Gastroesophageal sphincter (tissue), 3 donors: ENCODE measurements around the gene LGALS4.
"Not testable (repeated sequence)": the region's sequence is repeated elsewhere in the genome, so short reads cannot be mapped to it uniquely, and the experiment has no call there.

Experiments
- CTCF ChIP-seq, 4 experiments: fragments of 200-600 bp in 2 of 4; fragments of 450-650 bp in 2 of 4; sonication (generic) in 1 of 4; IDR thresholded peaks; one replicate each; pipeline ENCODE4 v1.5.1; 2017 to 2019; ENCODE audit warnings: antibody characterized with exemption in 4 of 4, mild to moderate bottlenecking in 2 of 4, moderate library complexity in 2 of 4
- EP300 ChIP-seq: sonication (generic); formaldehyde crosslinking; IDR thresholded peaks from one replicate; pipeline ENCODE4 v1.6.1; 2017; ENCODE audit warnings: antibody characterized with exemption, mild to moderate bottlenecking
- POLR2A ChIP-seq, 2 donors: fragments of 450-650 bp; IDR thresholded peaks; one replicate each; pipeline ENCODE4 v1.6.1; 2017; ENCODE audit warnings: antibody characterized with exemption in 2 of 2, mild to moderate bottlenecking in 2 of 2, moderate library complexity in 1 of 2
- POLR2AphosphoS5 ChIP-seq: sonication (generic); formaldehyde crosslinking; IDR thresholded peaks from one replicate; pipeline ENCODE4 v1.6.1; 2017; ENCODE audit warnings: antibody characterized with exemption

GRCh38 chr19:38760805-38761517, 51.8 kb downstream of the LGALS4 start:
- not testable (repeated sequence) for TF ChIP-seq EP300; CTCF (IDR thresholded peaks at IDR 0.05); POLR2A (IDR thresholded peaks at IDR 0.05); POLR2AphosphoS5
